Neural cell (in vitro differentiated cells): Measurements from ENCODE around the gene CXCL1.

Experiments
- MXI1 ChIP-seq: fragments of 450-650 bp; conservative IDR thresholded peaks from 2 replicates; pipeline ENCODE4 v1.6.1; 2014; ENCODE audit warnings: antibody characterized with exemption, mild to moderate bottlenecking; ENCODE audit not compliant: poor library complexity, severe bottlenecking
- POLR2AphosphoS5 ChIP-seq: IDR thresholded peaks from 2 replicates; pipeline ENCODE4 v1.6.1; 2012
- RAD21 ChIP-seq: fragments of 450-650 bp; conservative IDR thresholded peaks from 2 replicates; pipeline ENCODE4 v1.6.1; 2014; ENCODE audit warnings: antibody characterized with exemption, mild to moderate bottlenecking, moderate library complexity
- REST ChIP-seq: IDR thresholded peaks from 2 replicates; pipeline ENCODE4 v1.6.1; 2012; ENCODE audit warnings: borderline replicate concordance
- TF ChIP-seq, protein P1 (sequence below): fragments of 450-650 bp; IDR thresholded peaks from 2 replicates; pipeline ENCODE4 v1.5.1; 2014; ENCODE audit warnings: antibody characterized with exemption, mild to moderate bottlenecking, moderate library complexity; ENCODE audit not compliant: poor library complexity, severe bottlenecking

- TF ChIP-seq, protein P1, sequence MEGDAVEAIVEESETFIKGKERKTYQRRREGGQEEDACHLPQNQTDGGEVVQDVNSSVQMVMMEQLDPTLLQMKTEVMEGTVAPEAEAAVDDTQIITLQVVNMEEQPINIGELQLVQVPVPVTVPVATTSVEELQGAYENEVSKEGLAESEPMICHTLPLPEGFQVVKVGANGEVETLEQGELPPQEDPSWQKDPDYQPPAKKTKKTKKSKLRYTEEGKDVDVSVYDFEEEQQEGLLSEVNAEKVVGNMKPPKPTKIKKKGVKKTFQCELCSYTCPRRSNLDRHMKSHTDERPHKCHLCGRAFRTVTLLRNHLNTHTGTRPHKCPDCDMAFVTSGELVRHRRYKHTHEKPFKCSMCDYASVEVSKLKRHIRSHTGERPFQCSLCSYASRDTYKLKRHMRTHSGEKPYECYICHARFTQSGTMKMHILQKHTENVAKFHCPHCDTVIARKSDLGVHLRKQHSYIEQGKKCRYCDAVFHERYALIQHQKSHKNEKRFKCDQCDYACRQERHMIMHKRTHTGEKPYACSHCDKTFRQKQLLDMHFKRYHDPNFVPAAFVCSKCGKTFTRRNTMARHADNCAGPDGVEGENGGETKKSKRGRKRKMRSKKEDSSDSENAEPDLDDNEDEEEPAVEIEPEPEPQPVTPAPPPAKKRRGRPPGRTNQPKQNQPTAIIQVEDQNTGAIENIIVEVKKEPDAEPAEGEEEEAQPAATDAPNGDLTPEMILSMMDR = no peak
- TF ChIP-seq REST (no peak), POLR2AphosphoS5 (no peak), MXI1 (no peak), RAD21 (no peak)
Observed at GRCh38 chr4:73855406-73855805, 13.8 kb upstream of the CXCL1 start.
